KOPT-K1 (cell line): ENCODE measurements around the gene ZBTB2.

ENCODE experiments used
- H3K27ac ChIP-seq: fragments of 200-600 bp; sonication (generic); 2 replicates; pipeline ENCODE4 v1.5.1; 2016; ENCODE audit warnings: antibody characterized with exemption, mild to moderate bottlenecking, low read depth, low read length; ENCODE audit not compliant: poor library complexity, severe bottlenecking
- H3K36me3 ChIP-seq: fragments of 200-600 bp; sonication (generic); 2 replicates; pipeline ENCODE4 v1.5.1; 2017; ENCODE audit warnings: antibody characterized with exemption, mild to moderate bottlenecking, low read length, moderate library complexity; ENCODE audit not compliant: insufficient read depth
- H3K9me3 ChIP-seq: fragments of 200-600 bp; sonication (generic); 2 replicates; pipeline ENCODE4 v1.5.1; 2017; ENCODE audit warnings: antibody characterized with exemption, low read length, mild to moderate bottlenecking; ENCODE audit not compliant: insufficient read depth, poor library complexity, severe bottlenecking

Gene ZBTB2

DNA sequence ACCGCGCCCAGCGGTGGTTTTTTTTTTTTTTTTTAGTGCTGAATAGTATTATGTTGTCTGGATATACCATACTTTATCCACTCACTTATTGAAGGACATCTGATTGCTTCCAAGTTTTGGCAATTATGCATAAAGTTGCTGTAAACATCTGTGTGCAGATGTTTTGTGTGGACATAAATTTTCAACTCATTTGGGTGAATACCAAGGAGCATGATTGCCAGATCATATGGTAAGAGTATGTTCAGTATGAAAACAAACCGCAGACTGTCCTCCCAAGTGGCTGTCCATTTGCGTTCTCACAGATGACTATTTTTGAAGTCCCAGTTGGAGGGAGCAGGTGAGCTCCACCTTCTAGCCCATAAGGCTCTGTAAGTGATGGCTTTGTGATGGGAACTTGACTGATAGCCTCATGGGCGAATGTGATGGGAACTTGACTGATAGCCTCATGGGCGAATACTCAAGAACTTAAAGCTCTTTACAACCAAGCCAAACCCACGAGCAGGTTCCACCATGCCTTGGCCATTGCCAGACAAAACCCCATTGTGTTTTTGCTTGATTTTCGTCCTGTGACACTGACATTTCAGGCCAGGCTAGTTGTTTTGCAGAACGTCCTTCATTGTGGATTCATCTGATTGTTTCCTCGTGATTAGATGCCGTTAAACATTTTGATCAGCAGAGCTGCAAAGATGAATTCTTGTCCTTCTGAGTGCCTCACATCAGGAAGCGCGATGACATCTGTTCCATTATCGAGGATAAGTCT lies 51.0 kb downstream of the ZBTB2 start:
- no peak overlapping the region for H3K27ac ChIP-seq
- no peaks in the 10 kb centered on the region for H3K36me3 ChIP-seq
- no peaks in the 10 kb centered on the region for H3K9me3 ChIP-seq

DNA sequence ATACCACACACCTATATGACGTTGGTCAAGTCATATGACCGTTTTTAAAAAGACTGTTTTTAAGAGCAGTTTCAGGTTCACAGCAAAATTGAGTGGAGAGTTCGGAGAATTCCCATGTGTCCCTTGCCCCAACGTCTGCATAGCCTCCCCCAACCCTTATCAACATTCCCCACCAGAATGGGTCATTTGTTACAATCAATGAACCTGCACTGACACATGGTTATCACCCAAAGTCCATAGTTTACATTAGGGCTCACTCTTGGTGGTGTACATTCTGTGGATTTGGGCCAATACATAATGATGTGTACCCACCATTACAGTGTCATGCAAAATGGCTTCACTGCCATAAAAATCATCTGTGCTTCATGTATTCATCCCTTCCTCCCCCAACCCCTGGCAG lies 52.0 kb downstream of the ZBTB2 start:
- Histone ChIP-seq H3K9me3 (no peaks in the 10 kb centered on the region), H3K36me3 (no peaks in the 10 kb centered on the region), H3K27ac (no peak overlapping the region)

- H3K27ac ChIP-seq, result no peak overlapping the region
- no peaks in the 10 kb centered on the region for H3K9me3 ChIP-seq
- H3K36me3 ChIP-seq, result no peaks in the 10 kb centered on the region
Observed at GRCh38 chr6:151338651-151339200, 52.6 kb downstream of the ZBTB2 start.

- H3K9me3 ChIP-seq, result no peaks in the 10 kb centered on the region
- no peak overlapping the region for H3K27ac ChIP-seq
- H3K36me3 ChIP-seq, result no peaks in the 10 kb centered on the region
Observed at GRCh38 chr6:151335930-151336329, 55.4 kb downstream of the ZBTB2 start.

DNA sequence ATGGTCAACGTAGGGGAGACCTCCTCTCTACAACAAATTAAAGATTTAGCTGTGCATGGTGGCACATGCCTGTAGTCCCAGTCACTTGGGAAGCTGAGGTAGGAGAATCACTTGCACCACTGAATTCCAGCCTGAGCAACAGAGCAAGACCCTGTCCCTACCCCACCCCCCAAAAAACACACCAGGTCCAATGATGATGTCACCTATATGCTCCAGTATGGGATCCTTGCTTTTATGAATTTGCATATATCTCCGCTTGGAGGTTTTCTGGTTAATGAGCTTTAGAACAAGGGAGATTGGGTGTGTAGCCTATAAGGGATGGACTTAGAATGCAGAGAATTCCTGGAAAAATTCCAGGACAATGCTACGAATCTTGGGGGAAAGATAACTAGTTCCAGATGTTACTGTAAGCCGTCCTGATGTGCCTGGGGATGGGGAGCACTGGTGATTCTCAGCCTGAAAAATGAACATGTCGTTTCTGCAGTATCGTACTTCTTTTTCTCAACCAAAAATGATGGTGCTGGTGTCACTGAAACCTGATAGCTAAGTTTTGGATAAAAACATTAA lies 61.1 kb downstream of the ZBTB2 start:
- Histone ChIP-seq H3K36me3 (no peaks in the 10 kb centered on the region), H3K9me3 (no peaks in the 10 kb centered on the region), H3K27ac (no peak overlapping the region)

DNA sequence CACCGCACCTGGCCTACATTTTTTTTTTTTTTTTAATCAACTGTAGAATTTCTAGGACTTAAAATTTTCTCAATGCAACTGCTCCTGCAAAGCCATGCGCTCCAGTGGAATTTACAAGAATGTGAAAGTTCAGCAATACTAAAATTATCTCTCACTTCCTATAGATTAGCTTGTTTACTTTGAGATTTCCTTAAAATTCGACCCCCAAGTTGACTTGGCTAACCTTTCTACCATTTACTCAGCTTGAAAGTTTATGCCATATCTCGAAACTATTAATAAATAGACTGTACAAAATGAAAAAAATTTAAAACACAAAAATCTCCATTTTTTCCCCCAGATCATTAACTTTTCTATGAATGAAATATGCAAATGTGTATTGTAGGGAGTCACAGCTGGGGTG lies 64.3 kb downstream of the ZBTB2 start:
- H3K27ac ChIP-seq, result no peak overlapping the region
- no peaks in the 10 kb centered on the region for H3K36me3 ChIP-seq
- no peaks in the 10 kb centered on the region for H3K9me3 ChIP-seq

GRCh38 chr6:151326116-151326825 lies 65.1 kb downstream of the ZBTB2 start:
- Histone ChIP-seq H3K27ac (no peak overlapping the region), H3K36me3 (no peaks in the 10 kb centered on the region), H3K9me3 (no peaks in the 10 kb centered on the region)

- H3K36me3 ChIP-seq, result no peaks in the 10 kb centered on the region
- H3K9me3 ChIP-seq, result no peaks in the 10 kb centered on the region
- no peak overlapping the region for H3K27ac ChIP-seq
Observed at GRCh38 chr6:151325075-151326050, 66.0 kb downstream of the ZBTB2 start.

- no peak overlapping the region for H3K27ac ChIP-seq
- no peaks in the 10 kb centered on the region for H3K9me3 ChIP-seq
Observed at GRCh38 chr6:151324488-151324825, 66.9 kb downstream of the ZBTB2 start.

DNA sequence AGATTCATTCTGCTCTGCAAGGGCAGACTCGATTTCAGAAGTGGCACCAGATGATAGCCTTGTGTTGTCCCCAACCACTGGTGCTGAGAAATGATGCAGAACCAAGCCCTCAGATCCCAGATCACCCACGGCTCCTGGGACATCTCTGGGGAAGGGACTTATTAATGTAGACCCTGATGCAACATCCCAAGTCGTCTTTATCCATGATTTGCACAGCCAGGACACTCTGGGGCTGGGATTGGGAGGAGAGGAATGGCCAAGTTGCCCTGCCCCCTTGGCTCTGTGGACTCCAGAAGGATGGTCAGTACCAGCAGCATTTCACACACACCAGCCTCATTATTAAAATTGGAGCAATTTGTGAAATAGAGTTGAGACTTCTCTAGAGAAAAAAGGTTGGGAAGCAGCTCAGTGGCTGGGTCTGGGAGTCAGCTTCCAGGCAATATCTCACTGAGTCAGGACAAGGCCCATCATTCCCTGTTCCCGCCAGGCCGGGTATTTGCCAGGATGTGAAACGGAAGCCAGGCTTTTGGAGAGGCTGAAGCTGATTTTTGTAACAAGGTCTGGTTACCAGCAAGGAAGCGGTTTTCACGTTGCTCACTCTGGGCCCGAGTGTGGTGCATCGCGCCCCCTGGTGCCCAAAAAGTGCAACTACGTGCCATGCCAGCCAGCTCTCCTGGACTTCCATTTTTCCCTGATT lies 67.4 kb downstream of the ZBTB2 start:
- H3K27ac ChIP-seq, result no peak overlapping the region
- H3K36me3 ChIP-seq, result no peaks in the 10 kb centered on the region
- H3K9me3 ChIP-seq, result no peaks in the 10 kb centered on the region

More at GRCh38 chr6:151324488-151324825, 66.9 kb downstream of the ZBTB2 start:
- H3K36me3 ChIP-seq, result no peaks in the 10 kb centered on the region

GRCh38 chr6:151322570-151322969 lies 68.8 kb downstream of the ZBTB2 start:
- H3K36me3 ChIP-seq, result no peaks in the 10 kb centered on the region
- H3K9me3 ChIP-seq, result no peaks in the 10 kb centered on the region
- H3K27ac ChIP-seq, result no peak overlapping the region

DNA sequence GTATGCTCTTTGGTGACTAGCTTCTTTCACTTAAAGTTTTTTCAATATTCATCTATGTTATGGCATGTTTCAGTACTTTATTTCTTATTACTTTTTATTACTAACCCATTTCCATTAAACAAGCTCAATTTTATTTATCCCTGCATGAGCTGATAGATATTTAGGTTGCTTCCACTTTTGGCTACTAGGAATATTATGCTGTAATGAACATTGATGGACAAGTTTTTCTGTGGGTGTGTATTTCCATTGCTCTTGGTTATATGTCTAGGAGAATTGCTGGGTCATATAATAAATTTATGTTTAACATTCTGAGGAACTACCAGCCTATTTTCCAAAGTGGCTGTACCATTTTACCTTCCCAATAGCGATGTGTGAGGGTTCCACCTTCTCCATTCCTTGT lies 69.9 kb downstream of the ZBTB2 start:
- Histone ChIP-seq H3K27ac (no peak overlapping the region), H3K9me3 (no peaks in the 10 kb centered on the region), H3K36me3 (no peaks in the 10 kb centered on the region)

GRCh38 chr6:151320140-151320539 lies 71.2 kb downstream of the ZBTB2 start:
- no peak overlapping the region for H3K27ac ChIP-seq
- no peaks in the 10 kb centered on the region for H3K36me3 ChIP-seq
- no peaks in the 10 kb centered on the region for H3K9me3 ChIP-seq

- Histone ChIP-seq H3K27ac (no peak overlapping the region), H3K9me3 (no peaks in the 10 kb centered on the region), H3K36me3 (no peaks in the 10 kb centered on the region)
Observed at GRCh38 chr6:151317995-151318365, 73.4 kb downstream of the ZBTB2 start.
